CD4-positive, alpha-beta T cell treated with Interleukin-2 at 100 ng/mL for 4 hours (primary cell): Measurements from ENCODE around the gene ADARB2.

Experiments used
- DNase-seq: peaks from one replicate; pipeline ENCODE4 v3.0.0-alpha.2; 2020; ENCODE audit warnings: low spot score

The ADARB2 gene

DNA sequence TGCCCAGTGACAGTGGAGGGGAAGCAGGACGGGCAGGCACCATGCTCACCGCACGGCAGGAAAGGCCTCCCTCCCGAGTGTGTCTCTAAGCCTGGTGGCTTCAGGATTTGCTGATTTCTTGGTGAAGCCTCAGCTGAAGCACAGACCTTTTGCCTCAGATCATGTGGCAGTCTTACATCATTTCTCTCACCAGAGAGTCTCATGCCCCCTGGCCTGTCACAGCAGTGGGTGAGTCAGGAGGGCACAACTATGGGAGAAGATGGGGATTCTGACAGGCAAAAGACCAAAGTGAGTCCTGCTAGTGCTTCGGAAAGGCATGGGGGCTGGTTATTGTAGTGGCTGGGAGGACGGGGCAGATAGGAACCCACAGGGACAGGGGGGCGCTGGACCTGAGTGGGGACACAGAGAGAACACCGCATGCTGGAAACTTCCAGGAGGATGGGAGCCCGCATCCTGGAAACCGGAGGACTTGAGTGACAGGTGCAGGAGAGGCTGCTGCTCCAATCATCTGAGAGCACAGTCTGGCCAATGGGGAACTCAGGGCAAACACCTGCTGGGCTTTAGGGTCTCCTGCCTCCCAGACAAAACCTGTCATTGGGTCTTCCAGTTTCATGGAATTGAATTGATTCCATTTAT lies 166.8 kb downstream of the ADARB2 start:
- DNase-seq, result no peak

DNA sequence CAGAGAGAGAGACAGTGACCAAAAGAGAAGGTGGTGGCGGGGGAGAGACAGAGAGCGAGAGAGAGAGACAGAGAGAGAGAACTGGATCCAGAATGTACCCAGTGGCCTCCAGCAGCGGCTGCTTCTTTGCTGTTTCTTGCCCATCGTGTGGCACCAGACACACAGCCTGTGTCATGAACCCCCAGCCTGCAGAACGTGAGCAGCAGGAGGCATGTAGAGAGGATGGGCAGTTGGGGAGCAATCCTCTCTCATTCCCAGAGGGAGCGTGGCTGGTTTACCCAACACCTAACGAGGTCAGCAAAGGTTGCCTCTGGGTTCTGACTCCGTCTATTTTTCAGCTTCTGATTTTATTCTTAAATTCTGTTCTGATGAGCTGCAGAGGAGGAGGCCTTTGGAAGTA lies 168.1 kb downstream of the ADARB2 start:
- no peak for DNase-seq

DNA sequence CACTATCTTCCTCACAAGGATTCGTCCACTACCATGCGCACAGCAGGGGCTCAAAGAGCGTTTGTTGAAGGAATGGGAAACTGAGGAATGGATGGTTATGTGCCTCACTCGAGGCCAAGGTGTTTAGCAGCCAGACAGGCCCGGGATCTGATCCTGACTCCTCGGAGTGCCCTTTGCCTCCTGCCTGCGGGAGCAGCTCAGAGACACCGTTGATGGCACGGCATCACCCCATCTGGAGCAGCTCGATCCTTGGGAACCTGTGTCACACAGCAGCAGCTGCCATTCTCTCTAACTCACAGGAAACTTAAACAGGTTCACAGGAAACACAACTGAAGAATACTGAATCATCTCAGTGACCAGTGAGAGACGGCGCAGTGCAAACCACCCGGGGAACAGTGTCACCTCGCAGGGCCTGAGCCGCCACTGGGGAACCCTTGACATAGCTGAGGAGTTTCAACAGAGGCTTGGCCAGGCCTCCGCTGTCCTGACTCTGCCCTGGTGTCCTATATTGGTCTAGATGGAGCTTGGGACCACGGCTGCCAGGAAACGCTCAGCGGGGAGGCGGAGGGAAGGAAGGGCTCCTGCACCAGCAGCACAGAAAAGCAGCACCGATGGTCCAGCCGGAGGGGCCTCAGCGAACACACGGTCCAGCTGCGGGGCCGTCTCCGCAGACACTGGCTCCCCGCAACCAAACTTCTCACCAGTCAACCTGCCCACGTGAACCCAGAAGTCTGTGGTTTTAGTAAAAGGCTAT lies 169.4 kb downstream of the ADARB2 start:
- DNase-seq, result no peak

DNA sequence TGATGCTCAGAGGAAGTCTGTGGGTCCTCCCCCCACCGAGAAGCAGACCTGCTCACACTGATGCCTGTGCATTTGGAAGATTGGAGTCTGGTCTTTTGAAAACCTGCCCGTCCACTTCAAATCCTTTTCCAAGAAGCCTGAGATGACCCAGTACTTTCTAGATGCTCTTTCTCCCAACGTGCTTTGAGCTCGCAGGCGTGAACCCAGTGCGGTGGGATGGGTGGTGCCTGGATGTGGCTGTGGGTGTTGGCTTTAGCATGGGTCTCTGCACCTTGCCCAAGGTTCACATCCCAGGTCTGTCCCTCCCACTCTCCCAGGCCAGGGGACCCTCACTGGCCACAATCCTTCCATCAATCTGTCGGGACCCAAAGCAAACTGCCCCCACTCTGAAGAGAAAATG lies 170.2 kb downstream of the ADARB2 start:
- DNase-seq, result no peak

DNA sequence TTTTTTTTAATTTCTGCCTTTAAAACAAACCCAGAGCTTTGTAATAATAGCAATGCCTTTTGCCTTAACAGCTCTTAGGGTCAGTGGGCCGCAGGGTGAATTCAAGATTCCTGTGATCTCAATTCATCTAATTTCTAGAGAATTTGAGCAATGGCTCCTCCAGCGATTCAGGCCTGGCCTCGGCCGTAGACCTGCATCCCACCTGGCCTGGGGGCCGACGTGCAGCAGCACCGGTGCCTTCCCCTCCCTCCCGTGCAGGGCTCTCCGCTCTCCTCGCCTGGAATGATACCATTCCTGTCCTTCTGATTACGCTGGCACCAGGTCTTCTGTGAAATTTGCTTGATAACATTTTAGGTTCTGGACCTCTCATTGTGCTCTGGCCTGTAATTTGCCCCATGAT lies 172.5 kb downstream of the ADARB2 start:
- DNase-seq, result no peak

DNA sequence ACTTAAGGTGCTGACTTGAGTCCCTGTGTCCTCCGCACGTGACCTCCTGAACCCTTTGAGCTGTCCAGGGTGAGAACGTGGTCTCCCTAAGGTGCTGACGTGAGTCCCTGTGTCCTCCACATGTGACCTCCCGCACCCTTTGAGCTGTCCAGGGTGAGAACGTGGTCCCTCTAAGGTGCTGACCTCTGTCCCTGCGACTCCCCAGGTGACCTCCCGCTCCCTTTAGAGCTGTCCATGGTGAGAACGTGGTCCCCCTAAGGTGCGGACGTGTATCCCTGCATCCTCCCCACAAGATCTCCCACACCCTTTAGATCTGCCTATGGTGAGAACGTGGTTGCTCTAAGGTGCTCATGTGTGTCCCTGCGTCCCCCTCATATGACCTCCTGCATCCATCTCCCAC lies 174.3 kb downstream of the ADARB2 start:
- no peak for DNase-seq

DNA sequence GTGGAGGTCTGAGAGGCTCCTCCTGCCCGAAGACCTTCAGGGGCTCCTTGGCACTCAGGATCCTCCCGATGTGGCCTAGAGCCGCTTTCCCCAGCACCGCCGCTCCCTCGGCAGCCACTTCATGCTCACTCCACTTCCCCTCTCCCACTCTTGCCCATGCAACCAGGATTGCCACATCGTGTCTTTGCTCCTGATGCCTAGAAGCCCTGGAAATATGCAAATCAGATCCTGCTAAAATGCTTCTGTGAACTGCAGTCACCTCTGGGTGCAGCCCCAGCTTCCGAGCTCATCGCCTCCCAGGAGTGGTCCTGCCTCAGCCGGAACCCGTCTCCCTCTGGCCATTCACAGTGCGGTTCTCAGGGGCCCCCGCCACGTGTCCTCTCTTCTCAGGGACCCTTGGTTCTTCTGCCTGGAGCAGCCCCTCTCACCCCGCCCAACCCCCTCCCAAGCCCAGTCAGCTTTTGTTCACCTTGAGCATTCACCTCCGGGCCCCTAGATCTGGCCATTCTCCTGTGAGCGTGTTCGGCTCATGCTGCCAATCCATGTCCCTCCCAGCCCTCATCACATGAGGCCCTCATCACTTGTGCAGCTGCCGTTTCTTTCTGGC lies 175.5 kb downstream of the ADARB2 start:
- no peak for DNase-seq

DNA sequence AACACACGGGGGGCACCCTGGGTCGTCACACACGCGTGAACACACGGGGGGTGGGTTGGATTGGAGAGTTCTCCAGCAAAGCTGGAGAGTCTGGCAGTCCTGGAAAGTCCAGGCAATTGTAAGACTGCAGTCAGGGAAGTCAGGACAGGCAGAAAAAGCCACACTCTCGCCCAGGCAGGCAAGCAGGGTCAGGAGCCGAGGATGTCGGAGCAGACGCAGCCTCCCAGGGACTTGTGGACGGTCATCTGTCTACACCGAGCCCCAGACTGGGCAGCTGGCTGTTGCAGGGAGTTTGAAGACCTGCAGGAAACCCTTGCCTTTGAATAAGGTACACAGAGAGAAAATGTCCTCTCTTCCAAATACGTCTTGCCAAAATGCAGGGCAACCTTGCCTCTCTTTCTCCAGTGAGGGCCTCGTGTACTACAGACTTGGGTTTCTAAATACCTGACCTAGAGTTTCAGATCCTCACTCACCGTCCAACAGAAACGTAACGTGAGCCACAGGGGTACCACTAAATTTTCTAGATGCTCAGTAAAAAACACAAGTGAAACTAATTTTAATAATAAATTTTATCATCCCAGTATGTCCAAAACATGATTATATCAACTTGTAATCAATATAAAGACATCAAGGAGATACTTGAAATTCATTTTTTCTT lies 176.7 kb downstream of the ADARB2 start:
- no peak for DNase-seq

DNA sequence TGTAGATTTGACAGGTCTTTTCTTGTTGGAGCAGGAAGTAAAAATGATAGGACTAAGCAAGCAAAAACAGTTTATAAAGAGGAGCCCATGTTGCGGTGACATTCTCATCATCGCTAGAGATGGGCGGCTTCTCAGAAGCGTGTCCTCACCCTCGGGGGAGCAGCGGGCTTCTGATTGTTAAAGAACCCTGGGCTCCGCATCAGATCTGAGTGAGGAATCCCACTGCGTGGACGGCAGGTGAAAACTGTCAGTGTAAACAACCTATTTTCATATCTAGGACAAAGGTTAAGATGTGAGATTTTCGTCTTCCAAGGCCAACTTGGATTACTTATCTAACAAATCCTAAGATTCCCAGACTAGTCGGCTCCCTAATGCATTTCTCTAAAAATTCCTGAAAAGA lies 177.6 kb downstream of the ADARB2 start:
- no peak for DNase-seq

DNA sequence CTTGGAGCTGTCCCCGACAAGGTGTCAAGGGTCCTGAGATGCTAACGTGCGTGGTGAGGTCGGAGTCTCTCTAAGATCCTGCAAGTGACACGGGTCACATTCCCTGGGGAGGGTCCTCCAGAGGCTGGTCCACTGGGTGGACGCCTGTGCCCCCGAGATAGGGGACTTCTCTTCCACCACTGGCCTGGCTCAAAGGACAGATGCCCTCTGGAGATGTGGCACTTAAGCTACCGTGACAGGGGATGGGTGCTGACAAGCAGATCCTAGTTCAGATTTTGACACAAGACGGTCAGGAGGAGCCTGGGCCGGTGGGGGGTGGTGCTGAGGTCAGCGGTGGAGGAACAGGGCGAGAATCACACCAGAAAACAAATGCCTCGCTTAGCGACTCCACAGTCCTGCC lies 178.0 kb downstream of the ADARB2 start:
- DNase-seq, result no peak

DNA sequence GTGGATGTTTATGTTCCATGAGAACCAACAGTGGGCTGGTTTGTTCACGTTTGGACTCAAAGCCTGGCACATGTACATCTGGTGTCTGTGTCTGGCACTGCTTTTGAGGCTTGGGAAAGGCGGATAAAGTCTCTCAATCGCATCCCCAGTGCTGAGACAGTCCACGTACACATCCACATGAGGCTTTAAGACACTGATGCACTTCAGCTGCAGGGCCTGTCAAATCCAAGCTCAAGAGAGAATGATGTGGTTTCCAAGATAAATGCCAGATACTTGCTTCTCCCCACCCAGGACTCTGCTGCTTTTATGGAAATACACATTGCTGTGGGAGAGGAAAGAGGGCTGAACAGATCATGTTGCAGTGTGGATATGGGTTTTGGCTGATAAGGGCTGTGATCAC lies 178.4 kb downstream of the ADARB2 start:
- DNase-seq, result no peak

DNA sequence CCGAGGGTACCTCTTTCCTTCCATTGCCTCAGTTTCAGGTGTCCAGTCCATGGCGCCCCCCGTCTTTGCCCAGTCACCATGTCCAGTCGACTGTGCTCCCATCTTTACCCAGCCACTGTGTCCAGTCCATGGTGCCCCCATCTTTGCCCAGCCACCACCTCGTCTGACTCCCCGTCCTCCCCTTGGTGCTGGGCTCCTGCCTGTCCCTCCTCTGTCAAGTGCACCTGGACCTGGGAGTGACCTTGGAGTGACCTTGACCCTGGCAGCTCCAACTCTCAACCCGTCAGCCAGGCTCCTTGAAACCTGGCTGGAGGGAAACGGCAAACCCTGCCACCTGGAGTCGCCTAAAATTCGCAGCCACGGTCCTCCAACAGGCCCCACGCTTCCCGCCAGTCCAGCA lies 180.2 kb downstream of the ADARB2 start:
- DNase-seq, result no peak

DNA sequence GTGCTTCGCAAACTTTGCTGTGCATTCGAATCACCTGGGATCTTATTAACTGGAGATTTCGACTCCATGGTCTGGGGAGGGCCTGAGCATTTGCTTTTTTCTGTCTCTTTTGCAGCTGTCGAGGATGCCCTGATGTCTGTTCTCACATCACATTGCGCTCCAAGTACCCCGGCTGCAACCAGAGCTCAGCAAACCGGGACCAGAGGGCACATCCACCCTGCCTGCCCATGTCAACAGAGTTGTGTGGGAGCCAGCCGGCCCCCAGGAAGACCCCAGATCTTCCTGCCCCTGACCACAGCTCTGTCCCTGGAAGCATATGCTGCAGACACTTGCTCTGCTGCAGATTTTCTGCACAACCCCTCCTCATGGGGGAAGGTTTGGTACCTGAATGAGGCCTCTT lies 180.8 kb downstream of the ADARB2 start:
- no peak for DNase-seq

DNA sequence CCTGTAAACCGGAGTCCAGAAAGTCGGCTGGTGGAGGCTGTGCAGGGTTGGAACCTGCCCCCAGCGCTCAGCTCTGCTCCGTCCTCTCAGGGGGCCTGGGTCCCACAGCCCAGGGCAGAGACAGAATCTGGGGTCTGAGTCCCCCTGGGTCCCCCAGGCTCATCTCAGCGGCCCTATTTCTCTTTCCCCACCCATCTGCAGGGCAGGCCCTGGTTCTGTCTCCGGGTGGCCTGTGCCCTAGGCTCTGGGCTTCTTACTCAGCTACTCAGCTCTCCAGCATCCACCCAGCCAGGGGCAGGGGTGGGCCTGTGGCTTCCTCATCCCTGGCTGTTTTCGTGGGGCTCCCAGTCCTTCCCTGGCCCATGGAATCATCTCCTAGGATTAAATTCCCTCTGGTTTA lies 183.4 kb downstream of the ADARB2 start:
- DNase-seq, result no peak

DNA sequence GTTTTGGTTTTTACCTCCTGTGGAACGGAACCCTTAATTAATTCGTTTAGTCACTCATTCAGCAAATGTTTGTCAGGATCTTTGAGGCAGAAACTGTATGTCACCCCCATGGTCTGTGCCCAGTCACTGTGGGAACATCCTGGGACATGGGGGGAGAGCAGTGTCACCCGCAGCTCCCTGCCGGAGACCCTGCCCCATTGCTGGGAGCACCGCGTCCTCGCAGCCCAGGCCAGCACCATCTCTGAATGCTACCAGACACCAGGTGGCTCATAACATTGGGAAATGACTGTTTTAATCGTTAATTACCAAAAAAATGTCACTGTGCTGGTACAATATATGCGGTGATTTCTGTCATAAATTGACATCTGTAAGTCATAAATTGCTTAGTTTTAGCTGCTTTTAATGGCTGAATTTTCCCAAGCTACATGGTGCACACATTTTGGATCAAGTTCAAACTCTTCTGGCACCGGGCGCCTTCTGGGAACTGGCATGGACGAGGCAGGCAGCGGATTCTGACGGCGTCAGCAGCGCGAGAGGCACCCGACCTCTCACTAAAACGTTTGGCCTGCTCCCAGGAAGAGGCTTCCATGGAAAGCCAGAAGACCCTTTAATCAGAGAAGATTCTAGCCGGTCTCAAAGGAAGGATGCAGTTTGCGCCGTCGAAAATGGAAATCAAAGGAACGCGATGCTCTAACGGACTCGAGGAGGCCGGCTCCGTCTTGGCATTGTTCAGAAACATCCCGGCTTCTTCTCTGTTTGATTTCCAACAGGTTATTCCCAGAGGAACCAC lies 184.2 kb downstream of the ADARB2 start:
- DNase-seq, result no peak

DNA sequence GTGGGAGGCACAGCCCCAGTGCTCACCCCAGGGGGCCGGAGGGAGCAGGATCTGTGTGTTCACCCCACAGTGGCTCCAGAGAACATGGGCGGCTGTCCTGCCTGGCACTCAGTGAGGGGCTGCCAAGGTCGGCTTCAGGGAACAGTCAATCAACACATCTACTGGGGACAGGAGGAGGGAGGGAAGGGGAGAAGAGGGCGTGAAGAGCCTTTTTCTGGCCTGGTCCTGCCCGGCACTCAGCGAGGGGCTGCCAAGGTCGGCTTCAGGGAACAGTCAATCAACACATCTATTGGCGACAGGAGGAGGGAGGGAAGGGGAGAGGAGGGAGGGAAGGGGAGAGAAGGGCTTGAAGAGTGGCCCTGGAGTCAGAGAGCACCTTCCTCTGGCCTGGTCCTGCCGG lies 184.9 kb downstream of the ADARB2 start:
- DNase-seq, result no peak

DNA sequence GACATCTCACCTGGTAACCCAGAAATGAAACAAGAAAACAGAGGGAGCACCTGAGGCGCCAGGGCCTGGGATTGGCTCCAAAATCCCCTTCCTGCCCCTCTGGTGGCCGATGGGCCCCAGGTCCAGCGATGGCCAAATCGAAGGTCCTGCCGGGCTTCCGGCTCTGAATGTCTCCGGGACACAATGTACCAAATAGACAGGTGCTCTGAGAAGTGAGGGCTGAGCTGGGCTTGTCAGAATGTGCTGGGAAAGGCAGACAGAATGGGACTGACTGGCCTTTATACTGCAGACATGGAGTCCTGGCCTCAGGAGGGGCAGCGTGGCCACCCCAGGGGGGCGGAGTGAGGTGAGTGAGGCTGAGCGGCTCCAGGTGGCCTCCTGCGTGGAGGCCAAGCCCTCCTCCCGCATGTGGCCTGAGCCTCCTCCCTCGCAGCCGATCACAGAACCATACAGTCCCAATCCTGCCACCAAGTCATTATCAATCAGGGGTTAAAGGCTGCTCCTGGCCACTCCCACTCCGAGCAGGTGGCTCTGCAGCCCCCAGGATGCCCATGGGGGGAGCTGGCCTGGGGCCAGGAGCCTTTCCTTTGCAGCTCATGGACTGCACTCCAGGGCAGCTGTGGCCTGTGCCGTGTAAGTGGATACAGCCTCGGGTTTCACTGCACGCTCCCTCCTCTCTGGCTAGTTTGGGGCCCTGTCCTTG lies 185.5 kb downstream of the ADARB2 start:
- DNase-seq, result no peak

DNA sequence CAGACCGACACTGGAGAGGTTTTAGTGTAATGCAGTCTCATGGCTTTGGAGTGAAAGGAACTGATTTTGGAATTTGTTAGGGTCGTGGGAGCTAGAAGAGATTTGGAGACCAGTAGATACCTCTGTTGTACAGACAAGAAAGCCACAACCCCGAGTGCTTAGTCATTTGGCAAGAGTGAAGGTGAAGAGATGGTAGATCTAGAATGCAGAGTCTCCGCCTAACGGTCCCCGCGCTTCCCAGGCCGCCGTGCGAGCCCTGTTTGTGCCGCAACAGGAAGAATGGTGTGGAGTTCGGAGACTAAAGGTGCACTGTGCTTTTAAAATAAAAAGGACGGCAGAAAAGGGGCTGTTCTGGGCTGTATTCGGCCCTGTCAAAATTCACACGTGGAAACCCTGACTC lies 186.7 kb downstream of the ADARB2 start:
- no peak for DNase-seq

DNA sequence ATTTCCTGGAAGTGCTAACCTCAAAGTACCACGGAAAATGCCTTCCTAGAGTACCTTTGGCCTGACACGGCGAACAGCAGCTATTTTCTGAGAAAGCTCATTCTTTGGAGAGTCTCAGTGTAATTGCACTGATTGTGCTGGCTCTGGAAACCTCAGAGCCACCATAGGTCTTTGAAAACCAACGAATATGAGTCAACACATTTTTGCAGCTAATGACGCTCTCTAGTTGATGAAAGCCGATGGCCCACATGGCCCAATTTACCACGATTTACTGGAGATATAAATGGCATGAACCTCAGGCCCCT lies 187.1 kb downstream of the ADARB2 start:
- no peak for DNase-seq

DNA sequence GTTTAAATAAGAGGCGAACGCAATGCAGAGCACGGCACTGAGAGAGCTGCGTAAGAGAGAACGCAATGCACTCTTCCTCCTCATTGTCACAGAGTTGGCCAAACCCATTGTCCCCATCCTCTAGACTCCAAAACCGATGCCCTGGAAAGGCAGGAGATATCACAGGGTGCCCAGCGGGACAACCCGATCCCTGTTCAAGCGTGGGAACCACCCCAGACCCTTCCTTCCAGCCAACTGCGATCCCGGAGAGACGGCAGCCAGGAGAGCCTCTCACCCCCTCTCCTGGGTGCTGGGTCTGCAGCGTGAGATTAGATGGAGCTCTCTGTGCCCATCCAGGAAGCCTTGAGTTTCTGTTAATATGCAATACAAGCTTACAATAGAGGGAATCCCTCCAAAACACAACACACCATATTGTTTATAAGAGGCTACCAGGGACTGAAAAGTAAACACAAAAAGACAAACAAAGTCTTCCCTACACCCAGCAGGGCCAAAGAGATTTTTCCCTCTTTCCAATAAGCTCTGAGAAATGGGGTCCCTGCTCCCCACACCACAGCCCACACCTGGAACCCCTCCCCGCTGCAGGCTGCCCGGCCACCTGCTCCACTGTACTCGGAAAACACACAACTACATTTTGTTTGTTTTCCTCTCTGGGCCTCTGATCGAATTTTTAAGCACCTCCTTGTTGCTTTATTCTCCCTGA lies 187.6 kb downstream of the ADARB2 start:
- no peak for DNase-seq

DNA sequence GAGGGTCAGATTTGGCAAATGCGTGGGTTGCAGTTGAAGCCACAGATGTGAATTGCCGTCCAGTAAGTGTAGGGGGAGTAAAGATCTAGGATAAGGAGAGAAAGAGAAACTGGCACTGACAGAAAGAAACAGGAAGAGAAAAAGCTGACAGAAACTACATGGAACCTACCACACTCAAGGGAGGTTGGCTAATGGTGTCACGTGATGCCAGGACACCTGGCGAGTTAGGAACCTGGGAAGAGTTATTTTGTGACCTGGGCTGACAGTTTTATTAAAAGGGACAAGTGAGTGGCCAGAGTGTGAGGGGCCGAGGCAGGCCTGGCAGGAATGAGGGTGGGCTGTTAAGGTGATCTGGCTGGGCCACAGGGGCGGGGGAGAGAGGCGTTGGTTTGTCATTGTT lies 188.7 kb downstream of the ADARB2 start:
- DNase-seq, result no peak
